NCI-H146 treated with DMSO at 0.1 percent for 48 hours (cell line): ENCODE measurements around the gene CORO1C.

Experiments
- DNase-seq: peaks from one replicate; lab custom pipeline; 2025; ENCODE audit not compliant: unreplicated experiment; lab: John Stamatoyannopoulos, UW

Gene CORO1C

GRCh38 chr12:108727868-108728735 lies 3.2 kb downstream of the CORO1C start:
- no peak for DNase-seq

- no peak for DNase-seq
Observed at GRCh38 chr12:108727161-108727560, 4.2 kb downstream of the CORO1C start.

- no peak for DNase-seq
Observed at GRCh38 chr12:108724890-108725151, 6.5 kb downstream of the CORO1C start.

- DNase-seq = no peak
Observed at GRCh38 chr12:108724054-108724889, 7.0 kb downstream of the CORO1C start.

GRCh38 chr12:108722992-108723766 lies 8.1 kb downstream of the CORO1C start:
- DNase-seq = no peak

GRCh38 chr12:108722463-108722862 lies 8.9 kb downstream of the CORO1C start:
- DNase-seq = no peak

- DNase-seq = no peak
Observed at GRCh38 chr12:108721824-108722223, 9.5 kb downstream of the CORO1C start.

- DNase-seq = no peak
Observed at GRCh38 chr12:108720757-108721514, 10.4 kb downstream of the CORO1C start.

GRCh38 chr12:108717243-108717642 lies 14.1 kb downstream of the CORO1C start:
- no peak for DNase-seq

GRCh38 chr12:108714866-108715265 lies 16.5 kb downstream of the CORO1C start:
- no peak for DNase-seq

- DNase-seq = no peak
Observed at GRCh38 chr12:108713471-108713870, 17.8 kb downstream of the CORO1C start.

GRCh38 chr12:108712925-108713203 lies 18.5 kb downstream of the CORO1C start:
- no peak for DNase-seq

- DNase-seq = no peak
Observed at GRCh38 chr12:108712165-108712924, 19.0 kb downstream of the CORO1C start.

GRCh38 chr12:108711489-108712164 lies 19.7 kb downstream of the CORO1C start:
- DNase-seq = no peak

- no peak for DNase-seq
Observed at GRCh38 chr12:108709697-108710096, 21.6 kb downstream of the CORO1C start.

- no peak for DNase-seq
Observed at GRCh38 chr12:108704527-108704926, 26.8 kb downstream of the CORO1C start.

- DNase-seq = no peak
Observed at GRCh38 chr12:108702595-108703320, 28.6 kb downstream of the CORO1C start.

GRCh38 chr12:108701779-108702441 lies 29.4 kb downstream of the CORO1C start:
- DNase-seq = no peak
